ENCODE measurements around the gene CA12.
"Not testable (repeated sequence)": the region's sequence is repeated elsewhere in the genome, so short reads cannot be mapped to it uniquely, and the experiment has no call there.

CA12 gene

GRCh38 chr15:63381301-63382204 is at the start of gene CA12:
Gene CA12 (minus strand): TSS chr15:63381846. CDS start chr15:63381720, 126 bp downstream.
- DNase-seq = no peak

GRCh38 chr15:63430766-63431451 is 49.3 kb upstream of the CA12 start:
- no peak for DNase-seq

GRCh38 chr15:63426552-63426951 is 44.9 kb upstream of the CA12 start:
- DNase-seq = no peak

GRCh38 chr15:63425426-63425985 is 43.9 kb upstream of the CA12 start:
- DNase-seq = no peak

- DNase-seq = no peak
These were observed 41.4 kb upstream of the CA12 start for GRCh38 chr15:63422891-63423590.

- DNase-seq = no peak
These were observed 39.8 kb upstream of the CA12 start for GRCh38 chr15:63421433-63421832.

- no peak for DNase-seq
These were observed 38.7 kb upstream of the CA12 start for GRCh38 chr15:63420333-63420747.

GRCh38 chr15:63418811-63419210 is 37.2 kb upstream of the CA12 start:
- DNase-seq = no peak

- no peak for DNase-seq
These were observed 36.1 kb upstream of the CA12 start for GRCh38 chr15:63417721-63418120.

GRCh38 chr15:63417274-63417673 is 35.6 kb upstream of the CA12 start:
- not testable (repeated sequence) for DNase-seq

GRCh38 chr15:63414474-63415120 is 33.0 kb upstream of the CA12 start:
- no peak for DNase-seq

- no peak for DNase-seq
These were observed 30.9 kb upstream of the CA12 start for GRCh38 chr15:63412551-63412950.

- DNase-seq = no peak
These were observed 30.2 kb upstream of the CA12 start for GRCh38 chr15:63411866-63412265.

GRCh38 chr15:63409179-63409578 is 27.5 kb upstream of the CA12 start:
- DNase-seq = no peak

GRCh38 chr15:63408524-63408923 is 26.9 kb upstream of the CA12 start:
- no peak for DNase-seq

- no peak for DNase-seq
These were observed 26.0 kb upstream of the CA12 start for GRCh38 chr15:63407612-63408011.

GRCh38 chr15:63405683-63406390 is 24.2 kb upstream of the CA12 start:
- no peak for DNase-seq

- DNase-seq = no peak
These were observed 23.5 kb upstream of the CA12 start for GRCh38 chr15:63405159-63405558.

- no peak for DNase-seq
These were observed 21.8 kb upstream of the CA12 start for GRCh38 chr15:63403254-63403945.

- DNase-seq = no peak
These were observed 21.0 kb upstream of the CA12 start for GRCh38 chr15:63402498-63403253.
